HG02943 (cell line): ENCODE results near the gene NHSL1.
A peak's percentile ranks its signal among the peaks of the same experiment; 100 is the strongest.

Experiments used
- ATAC-seq: cut with Tn5 transposase; IDR thresholded peaks from one replicate; pipeline ENCODE4 v1.9.1; 2021; ENCODE audit warnings: mild to moderate bottlenecking, low read depth, moderate library complexity; ENCODE audit not compliant: unreplicated experiment

NHSL1 gene

GRCh38 chr6:138523347-138524210 lies 24.3 kb upstream of the NHSL1 start:
- no peak for ATAC-seq

GRCh38 chr6:138522611-138523010 lies 23.3 kb upstream of the NHSL1 start:
- ATAC-seq: no peak

GRCh38 chr6:138521790-138522189 lies 22.5 kb upstream of the NHSL1 start:
- ATAC-seq: no peak

- no peak for ATAC-seq
Measured at GRCh38 chr6:138520463-138520862, 21.2 kb upstream of the NHSL1 start.

GRCh38 chr6:138518054-138518453 lies 18.8 kb upstream of the NHSL1 start:
- ATAC-seq: no peak

- ATAC-seq: peak; percentile 83
Measured at GRCh38 chr6:138517635-138518034, 18.3 kb upstream of the NHSL1 start.

GRCh38 chr6:138515657-138516248 lies 16.5 kb upstream of the NHSL1 start:
- no peak for ATAC-seq

GRCh38 chr6:138514860-138515540 lies 15.7 kb upstream of the NHSL1 start:
- no peak for ATAC-seq

- ATAC-seq: no peak
Measured at GRCh38 chr6:138512609-138513008, 13.3 kb upstream of the NHSL1 start.

GRCh38 chr6:138510093-138510492 lies 10.8 kb upstream of the NHSL1 start:
- no peak for ATAC-seq

- ATAC-seq: no peak
Measured at GRCh38 chr6:138509371-138509770, 10.1 kb upstream of the NHSL1 start.

GRCh38 chr6:138508676-138508988 lies 9.3 kb upstream of the NHSL1 start:
- no peak for ATAC-seq

- ATAC-seq: no peak
Measured at GRCh38 chr6:138507977-138508675, 8.8 kb upstream of the NHSL1 start.

GRCh38 chr6:138504764-138505689 lies 5.7 kb upstream of the NHSL1 start:
- no peak for ATAC-seq

- ATAC-seq: no peak
Measured at GRCh38 chr6:138503881-138504680, 4.8 kb upstream of the NHSL1 start.

- no peak for ATAC-seq
Measured at GRCh38 chr6:138502546-138502945, 3.3 kb upstream of the NHSL1 start.

GRCh38 chr6:138500867-138501446 lies 1.7 kb upstream of the NHSL1 start:
- no peak for ATAC-seq

- no peak for ATAC-seq
Measured at GRCh38 chr6:138500045-138500665, 861 bp upstream of the NHSL1 start.
